ENCODE results near the gene THAP7.

The THAP7 gene

DNA sequence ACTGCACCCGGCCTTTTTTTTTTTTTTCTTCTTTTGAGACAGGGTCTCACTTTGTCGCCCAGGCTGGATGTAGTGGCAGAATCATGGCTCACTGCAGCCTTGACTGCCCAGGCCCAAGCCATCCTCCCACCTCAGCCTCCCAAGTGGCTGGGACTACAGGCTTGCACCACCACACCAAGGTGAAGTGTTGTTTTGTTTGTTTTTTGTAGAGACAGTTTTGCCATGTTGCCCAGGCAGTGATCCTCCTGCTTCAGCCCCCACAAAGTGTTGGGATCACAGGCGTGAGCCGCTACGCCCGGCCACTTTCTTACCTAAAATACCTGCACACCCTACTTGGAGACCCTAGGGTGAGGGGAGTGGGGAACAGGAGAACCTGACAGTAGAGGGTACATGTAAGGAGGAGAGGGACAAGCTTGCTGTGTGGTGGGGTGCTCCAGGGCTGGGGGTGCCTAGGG, 39.4 kb downstream of the THAP7 start:
- no peak for DNase-seq

DNA sequence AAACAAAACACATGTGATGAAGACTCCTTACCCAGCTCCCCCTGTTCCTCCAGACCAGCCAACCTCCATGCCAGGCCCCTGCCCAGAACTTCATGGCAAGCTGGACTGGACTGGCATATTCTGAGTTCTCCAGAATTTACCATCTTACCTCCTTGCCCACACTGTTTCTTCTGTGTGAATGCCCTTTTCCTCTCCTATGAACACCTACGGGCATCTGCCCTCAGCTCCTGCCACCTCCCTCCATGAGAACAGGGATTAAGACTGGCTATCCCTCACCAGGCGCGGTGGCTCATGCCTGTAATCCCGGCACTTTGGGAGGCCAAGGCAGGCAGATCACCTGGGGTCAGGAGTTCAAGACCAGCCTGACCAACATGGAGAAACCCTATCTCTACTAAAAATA, 41.3 kb downstream of the THAP7 start:
- no peak for DNase-seq

DNA sequence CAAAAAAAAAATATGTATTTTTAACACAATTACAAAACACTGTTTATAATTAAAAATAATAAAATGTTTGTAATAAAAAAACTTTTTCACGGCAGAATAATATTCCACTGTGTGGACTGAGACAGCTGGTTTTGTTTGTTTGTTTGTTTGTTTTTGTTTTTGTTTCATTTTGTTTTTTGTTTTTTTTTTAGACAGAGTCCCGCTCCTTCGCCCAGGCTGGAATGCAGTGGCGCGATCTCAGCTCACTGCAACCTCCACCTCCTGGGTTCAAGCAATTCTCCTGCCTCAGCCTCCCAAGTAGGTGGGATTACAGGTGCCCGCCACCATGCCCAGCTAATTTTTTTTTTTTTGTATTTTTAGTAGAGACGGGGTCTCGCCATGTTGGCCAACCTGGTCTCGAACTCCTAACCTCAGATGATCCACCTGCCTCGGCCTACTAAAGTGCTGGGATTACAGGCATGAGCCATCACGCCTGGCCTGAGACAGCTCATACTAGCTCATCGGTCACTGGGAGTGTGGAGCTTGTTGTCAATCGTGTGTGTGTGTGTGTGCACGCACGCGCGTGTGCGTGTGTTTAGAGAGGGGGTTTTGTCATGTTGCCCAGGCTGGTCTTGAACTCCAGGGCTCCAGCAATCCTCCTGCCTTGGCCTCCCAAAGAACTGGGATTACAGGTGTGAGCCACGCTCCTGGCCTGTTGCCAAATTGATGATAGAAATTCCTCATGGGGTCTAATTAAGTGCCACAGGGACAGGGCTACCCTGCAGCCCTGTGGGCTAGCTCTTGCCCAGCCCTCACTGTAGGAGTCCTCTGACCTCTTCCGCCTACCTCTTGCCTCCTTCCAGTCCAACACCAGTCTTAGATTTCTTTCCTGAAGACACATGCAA, 42.1 kb downstream of the THAP7 start:
- no peak for DNase-seq

DNA sequence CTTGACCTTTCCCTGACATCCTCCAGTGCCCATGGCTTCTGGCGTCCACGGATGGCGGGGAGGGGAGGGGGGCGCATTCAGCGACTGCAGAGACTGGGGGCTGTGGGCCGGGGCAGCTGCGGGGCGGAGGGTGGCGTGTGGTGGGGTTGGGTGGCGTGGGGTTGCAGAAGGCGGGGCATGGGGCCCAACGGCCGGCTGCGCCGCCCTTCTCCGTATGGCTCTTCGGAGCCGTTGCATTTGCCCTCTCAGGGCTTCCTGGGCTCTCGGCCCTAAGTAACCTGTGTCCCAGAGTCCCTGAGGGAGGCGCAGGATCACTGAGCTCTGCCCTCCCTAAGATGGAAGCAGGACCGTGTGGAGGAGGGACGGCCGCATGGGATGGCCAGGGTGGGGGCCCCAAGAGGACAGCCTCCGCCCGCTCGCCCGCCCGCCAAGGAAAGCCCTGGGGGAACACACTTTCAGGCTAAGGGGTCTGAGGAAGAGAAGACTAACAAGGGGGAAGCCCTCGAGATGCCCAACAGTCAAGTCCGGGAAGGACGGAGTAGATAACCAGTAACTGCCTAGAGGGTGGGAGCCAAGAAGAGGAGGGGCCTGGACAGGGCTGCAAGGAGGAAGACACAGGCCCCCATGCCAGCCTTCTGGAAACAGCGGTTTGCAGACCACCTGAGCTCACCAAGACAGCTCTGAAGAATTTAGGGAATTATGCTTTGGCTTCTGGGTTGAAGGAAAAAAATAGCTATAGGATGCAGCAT, 44.1 kb downstream of the THAP7 start:
- DNase-seq, result no peak

DNA sequence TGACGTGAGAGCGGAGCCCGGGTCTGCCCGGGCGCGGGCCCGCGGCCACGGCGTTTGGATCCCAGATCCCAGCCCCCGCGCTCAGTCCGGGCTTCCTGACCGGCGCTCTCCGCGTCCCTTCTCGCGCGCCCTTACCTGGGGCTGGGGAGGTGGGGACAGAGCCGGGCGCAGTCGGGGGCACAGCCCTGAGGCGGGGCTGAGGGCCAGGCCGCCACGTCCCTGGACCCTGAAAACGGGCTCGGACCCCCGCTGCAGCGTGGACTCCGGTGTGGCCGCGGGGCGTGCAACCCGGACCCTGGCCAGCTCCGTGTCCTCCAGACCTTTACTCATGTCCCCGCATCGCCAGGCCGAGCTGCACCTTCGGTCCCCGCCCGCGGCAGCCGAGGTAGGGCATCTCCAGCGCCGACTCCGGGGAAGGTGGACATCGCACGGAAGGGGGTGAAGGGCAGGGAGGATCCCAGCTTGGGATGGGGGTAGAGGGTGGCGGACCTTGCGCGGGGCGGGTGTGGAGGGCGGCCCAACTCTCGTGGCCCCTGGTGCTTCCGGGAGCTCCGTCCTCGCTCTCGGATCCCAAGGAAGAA, 44.7 kb downstream of the THAP7 start:
- DNase-seq, result no peak

DNA sequence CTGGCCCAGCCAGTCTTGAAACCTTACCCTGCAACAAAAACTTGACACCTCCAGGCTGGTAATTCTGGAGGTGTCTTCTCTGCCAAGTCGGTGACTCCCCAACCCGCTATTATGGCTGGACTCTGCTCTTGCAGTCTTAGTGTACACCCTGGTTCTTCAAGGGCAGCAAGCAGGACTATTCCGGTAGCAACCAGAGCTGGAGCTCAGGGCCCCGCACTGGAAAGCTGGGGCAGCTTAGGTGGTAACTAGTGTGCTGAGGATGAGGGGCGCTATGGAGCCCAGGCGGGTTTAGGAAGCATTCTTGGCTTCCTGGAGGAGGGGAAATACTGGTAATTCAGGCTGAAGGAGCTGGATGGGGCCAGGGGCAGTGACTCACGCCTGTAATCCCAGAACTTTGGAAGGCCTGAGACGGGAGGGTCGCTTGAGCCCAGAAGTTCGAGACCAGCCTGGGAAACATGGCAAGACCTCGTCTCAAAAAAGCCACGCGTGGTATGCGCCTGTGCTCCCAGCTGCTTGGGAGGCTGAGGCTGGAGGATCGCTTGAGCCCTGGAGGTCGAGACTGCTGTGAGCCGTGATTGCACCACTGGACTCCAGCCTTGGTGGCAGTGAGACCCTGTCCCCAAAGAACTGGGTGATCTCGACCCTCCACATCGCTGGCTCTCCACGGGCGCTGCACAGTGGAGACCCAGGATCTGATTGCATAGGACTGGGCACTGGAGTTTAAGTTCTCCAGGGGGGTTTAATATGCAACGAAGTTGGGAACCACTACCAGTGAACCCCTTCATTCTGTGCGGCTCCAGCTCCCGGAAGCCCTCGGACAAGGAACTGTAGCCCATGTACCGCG, 45.4 kb downstream of the THAP7 start:
- no peak for DNase-seq

DNA sequence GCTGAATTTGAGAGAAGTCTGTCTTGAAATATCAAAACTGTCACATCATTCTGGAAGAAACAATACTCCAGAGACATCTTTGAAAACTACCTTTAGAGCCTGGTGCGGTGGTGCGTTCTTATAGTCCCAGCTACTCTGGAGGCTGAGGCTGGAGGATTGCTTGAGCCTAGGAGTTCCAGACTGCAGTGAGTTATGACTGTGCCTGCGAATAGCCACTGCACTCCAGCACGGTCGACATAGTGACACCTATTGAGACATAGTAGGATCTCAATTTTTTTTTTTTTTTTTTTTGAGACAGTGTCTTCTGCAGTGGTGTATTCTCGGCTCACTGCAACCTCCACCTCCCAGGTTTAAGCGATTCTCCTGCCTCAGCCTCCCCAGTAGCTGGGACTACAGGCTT, 46.4 kb downstream of the THAP7 start:
- DNase-seq, result no peak

DNA sequence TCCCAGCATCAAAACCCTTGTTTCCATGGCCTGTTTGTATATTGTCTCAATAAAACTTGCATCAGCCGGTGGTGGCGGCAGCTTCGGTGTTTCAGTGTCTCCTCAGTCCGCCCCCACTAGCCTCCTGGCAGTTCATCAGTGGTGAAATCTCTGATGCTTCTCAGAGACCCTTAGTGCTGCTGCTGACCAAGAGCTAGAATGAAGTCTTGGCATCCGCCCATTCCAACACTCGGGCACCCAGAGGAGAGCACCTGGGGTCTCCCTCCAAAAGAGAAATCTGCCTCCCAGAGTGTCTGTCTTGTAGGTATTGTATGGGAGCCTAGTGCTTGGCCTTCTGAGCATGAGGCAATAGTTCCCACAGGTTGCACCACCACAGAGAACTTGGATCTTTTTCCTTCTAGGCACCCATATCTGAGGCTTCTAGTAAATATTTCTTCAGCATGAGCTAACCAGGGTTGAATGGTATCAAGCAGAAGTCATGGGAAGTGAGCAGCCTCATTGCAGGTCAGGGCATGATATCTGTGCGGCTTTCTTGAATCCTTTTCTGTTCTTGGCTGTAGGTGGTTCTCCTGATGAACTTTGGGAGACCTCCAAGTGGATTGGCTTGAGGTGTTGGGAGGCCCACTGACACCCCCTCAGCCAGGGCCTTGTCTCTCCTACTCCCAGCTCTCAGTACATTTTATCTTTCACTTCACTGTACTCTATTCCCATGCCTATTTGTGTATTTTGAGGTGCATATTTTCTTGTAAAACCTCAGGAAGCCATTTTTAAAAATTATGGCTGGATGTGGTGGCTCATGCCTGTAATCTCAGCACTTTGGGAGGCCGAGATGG, 48.0 kb downstream of the THAP7 start:
- no peak for DNase-seq

DNA sequence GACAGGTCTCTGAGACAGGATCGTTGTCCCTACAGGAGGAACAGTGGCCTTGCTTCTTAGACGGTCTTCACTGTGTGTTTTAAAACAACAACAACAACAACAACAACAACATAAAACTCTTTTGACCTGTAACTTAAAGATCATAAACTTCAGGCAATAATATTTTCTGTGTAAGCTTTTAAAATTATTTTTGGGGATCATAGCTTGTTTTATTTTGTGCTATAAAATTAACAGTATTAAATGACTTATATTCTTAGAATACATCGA, 48.6 kb downstream of the THAP7 start:
- DNase-seq, result no peak

DNA sequence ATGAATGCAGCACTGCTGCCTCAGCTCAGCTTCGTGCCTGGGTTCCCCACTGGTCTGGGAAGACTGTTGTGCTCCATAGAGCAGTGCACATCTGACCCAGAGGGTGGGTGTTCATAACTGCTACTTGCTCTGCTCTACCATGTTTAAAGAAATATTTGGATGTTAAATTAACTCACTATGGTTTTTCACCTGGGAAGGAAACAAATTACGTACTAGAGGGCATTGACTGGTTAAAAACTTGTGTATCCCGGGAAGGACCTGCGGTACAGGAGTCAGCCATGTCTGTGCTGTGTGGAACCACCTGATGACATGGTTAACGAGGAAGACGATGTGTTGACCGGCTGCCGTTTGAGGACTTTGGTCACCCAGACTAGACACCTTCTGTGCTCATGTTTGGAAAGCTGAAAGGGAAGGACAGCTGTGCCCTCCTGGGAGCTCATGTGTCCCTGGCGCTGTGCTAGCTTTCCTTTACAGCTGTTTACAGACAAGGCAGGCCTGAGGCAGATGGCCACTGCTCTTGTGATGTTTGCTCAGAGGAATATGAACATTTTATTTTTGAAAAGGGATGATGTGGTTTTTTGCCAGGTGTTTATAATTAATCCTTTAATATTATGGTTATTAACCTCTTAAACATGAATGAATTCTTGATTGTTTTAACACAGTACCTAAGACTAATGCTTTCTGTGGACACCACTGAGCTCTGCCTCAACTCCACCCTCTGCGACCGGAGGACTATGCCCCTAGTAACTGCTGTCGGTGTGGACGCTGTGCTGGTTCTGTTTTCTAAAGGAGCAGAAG, 49.2 kb downstream of the THAP7 start:
- DNase-seq, result no peak

DNA sequence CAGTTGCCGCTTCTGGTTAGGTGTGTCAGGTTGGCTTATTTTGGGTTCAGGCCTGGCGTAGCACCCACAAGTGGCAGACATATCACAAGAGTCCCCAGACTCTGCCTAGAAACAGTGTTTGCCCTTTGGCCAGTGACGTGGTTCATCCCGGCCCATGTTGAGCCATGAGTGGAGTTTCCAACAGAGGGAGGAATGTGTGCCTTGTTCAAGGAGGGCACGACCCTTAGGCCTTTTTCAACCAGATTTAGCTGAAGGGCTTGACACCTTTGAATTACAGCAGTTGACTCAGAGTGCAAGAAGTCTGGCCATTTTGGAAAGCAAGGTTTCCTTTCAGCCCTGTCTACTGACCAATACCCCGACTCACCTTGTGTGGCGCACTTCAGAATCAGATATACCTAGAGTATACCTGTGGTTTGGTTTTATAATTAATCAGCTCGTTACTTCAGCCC, 50.0 kb downstream of the THAP7 start:
- no peak for DNase-seq

DNA sequence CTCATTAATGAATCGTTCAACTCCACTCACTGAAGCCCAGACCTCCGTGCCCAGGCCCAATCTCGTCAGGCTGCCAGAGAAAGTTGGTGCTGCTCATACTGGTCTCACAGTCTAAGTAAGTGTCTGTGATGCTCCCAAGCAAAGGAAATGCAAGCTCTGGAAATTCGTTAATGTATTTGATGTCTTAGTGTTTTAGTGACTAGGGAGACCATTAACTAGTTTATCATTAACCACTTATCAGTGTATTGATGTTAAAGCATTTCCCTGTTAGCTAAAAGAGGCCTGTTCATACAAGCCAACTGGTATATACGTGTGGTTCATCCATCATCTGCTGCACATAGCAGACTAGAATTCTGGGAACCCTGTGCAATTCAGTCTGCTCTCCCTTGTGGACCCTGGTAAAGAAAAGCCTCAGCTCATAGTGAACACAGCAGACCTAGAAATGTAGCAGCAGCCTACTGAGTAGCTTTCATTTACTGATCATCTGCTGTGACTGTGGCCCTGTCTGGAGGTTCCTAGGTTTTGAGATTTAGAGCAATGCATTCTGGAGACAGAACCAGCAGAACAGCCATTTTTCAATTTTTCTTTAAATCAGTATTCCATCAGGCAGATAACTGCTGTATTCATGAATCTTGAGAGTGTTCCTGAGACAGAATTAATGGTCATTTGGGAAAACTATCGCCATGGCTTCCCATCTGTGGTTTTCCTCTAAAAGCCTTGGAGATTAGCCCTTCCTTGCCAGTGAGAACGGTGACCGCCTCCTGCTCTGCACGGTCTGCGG, 50.6 kb downstream of the THAP7 start:
- no peak for DNase-seq

DNA sequence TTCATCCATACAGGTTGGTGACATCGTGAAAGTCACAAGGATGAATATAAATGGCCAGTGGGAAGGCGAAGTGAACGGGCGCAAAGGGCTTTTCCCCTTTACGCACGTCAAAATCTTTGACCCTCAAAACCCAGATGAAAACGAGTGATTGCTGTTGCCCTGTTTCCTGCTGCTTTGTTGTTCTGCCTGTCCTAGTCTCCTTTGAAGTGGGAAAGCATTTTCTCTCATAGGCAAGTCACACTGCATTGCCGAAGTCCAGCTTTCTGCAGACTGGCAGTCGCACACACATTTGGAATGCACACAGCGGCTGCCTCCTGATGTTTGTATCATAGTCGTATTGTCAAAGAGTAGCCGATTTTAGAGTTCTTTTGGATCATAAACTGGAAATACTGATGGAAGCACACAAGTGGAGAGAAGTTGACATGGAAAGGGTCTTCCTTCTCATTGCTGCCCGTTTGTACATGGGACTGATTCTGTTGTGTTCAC, 52.2 kb downstream of the THAP7 start:
- DNase-seq, result no peak

Measured in CD4-positive, alpha-beta T cell treated with Interleukin-12 subunit alpha and Interleukin-12 subunit beta, for 1 hour (primary cell).